Esophagus squamous epithelium (tissue), 5 donors: Measurements from ENCODE around the gene NFATC3. TPM values are rescaled to one million over a fixed set of nuclear protein-coding genes. Genes with fewer than 3 reads are reported as not detected.
"Not testable (repeated sequence)": the region's sequence is repeated elsewhere in the genome, so short reads cannot be mapped to it uniquely, and the experiment has no call there.

Experiments used
- DNase-seq: peaks from one replicate; lab custom pipeline; 2025; lab: John Stamatoyannopoulos, UW
- H3K27ac ChIP-seq, 4 donors: fragments of 200-600 bp; sonication (generic); one replicate each; pipeline ENCODE4 v1.5.1; 2016 to 2019; ENCODE audit warnings: mild to moderate bottlenecking in 1 of 4
- H3K27me3 ChIP-seq, 4 donors: fragments of 200-600 bp; sonication (generic); 1 replicate in 3 of 4; 2 replicates in 1 of 4; pipeline versions ENCODE4 v1.5.1 to v1.6.0; 2017 to 2021; ENCODE audit warnings: antibody characterized with exemption in 1 of 4
- H3K36me3 ChIP-seq, 3 donors: fragments of 200-600 bp; sonication (generic); one replicate each; pipeline ENCODE4 v1.5.1; 2016 to 2019
- H3K4me1 ChIP-seq, 3 donors: fragments of 200-600 bp; sonication (generic); one replicate each; pipeline ENCODE4 v1.5.1; 2017 to 2019
- H3K4me3 ChIP-seq, 4 donors: fragments of 200-600 bp; sonication (generic); 1 replicate in 3 of 4; 2 replicates in 1 of 4; pipeline ENCODE4 v1.5.1; 2016 to 2019; ENCODE audit warnings: mild to moderate bottlenecking in 2 of 4, moderate library complexity in 1 of 4
- H3K9me3 ChIP-seq, 3 donors: fragments of 200-600 bp; sonication (generic); one replicate each; pipeline ENCODE4 v1.5.1; 2016 to 2019
- CTCF ChIP-seq, 6 experiments: fragments of 450-650 bp in 4 of 6; fragments of 200-600 bp in 2 of 6; sonication (generic) in 2 of 6; IDR thresholded peaks; one replicate each; pipeline ENCODE4 v1.5.1; 2016 to 2019; ENCODE audit warnings: antibody characterized with exemption in 6 of 6, mild to moderate bottlenecking in 4 of 6, moderate library complexity in 4 of 6
- POLR2A ChIP-seq, 4 donors: fragments of 450-650 bp; IDR thresholded peaks; one replicate each; pipeline ENCODE4 v1.6.1; 2017; ENCODE audit warnings: antibody characterized with exemption in 4 of 4, mild to moderate bottlenecking in 4 of 4, moderate library complexity in 3 of 4
- WGBS, 2 donors: methylation state at CpG; one replicate each; pipeline ENCODE4 v1.1.5; 2018; 5-methylcytosine and 5-hydroxymethylcytosine counted together
- intact Hi-C: fragments of 100-400 bp; cut with DNase I; formaldehyde crosslinking; loops from one replicate; pipeline ENCODE4 v1.15.0; 2022
- total RNA-seq, 4 donors: library from RNA; depleted of rRNA; stranded (reverse); fragments of >200 nt; gene quantifications; one replicate each; pipeline ENCODE4 v1.1.0, GENCODE V29; 2016
- donor health status: DM: yes; HTN: yes; CAD: no.

Gene NFATC3
- total RNA-seq, 4 donors from 2014 or later: 18.6 to 30.9 (median 20.5) TPM

DNA sequence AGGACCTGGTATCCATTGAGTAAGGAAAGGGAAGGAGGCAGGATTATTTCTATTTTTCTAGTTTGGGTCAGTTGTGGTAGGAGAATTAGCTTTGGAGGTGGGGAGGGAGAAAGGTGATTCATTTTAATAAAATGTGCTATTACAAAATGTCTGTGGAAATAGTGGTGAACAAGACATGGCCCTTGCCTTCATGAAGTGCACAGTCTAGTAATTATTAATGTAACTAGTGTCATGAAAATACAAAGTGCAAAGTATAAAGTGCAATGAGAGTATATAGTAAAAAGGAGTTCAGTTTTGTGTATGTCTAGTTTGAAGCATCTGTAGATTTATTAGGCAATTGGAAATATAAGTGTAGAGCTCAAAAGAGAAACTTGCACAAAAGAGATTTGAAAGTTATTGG lies 11.9 kb downstream of the NFATC3 start:
- TF ChIP-seq CTCF (IDR thresholded peaks at IDR 0.05): no peak
- no peak for TF ChIP-seq POLR2A (IDR thresholded peaks at IDR 0.05)
- Histone ChIP-seq H3K27me3 (no peaks in the 10 kb centered on the region), H3K4me1 (peaks cover 4 to 30% (median 13%) of the 10 kb centered on the region in 3 donors), H3K9me3 (no peaks in the 10 kb centered on the region), H3K27ac (no peak overlapping the region), H3K4me3 (no peak overlapping the region), H3K36me3 (no peaks in the 10 kb centered on the region)
- intact Hi-C loops: no loop called here
- DNase-seq: no peak

DNA sequence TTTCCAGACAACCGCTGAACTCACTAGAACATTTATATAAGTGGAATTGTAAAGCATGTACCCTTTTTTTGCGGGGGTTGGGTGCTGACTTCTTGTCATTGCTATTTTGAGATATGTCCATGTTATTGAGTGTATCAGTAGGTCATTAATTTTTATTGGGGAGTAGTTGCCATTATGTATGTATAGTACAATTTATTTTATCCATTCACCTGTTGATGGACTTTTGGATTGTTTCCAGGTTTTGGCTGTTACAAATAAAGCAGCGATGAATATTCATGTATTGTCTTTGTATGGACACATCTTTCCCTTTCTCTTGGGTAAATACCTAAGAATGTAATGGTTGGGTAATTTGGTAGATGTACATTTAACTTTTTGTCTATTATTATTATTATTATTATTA lies 12.7 kb downstream of the NFATC3 start:
- H3K9me3 ChIP-seq: no peaks in the 10 kb centered on the region
- H3K4me3 ChIP-seq: no peak overlapping the region
- 91 to 92% methylated on average over 3 of the region's 3 CpGs for WGBS, 2 donors
- no peak overlapping the region for H3K27ac ChIP-seq
- TF ChIP-seq CTCF (IDR thresholded peaks at IDR 0.05): no peak
- TF ChIP-seq POLR2A (IDR thresholded peaks at IDR 0.05): no peak
- H3K4me1 ChIP-seq: peaks cover 0 to 22% (median 5%) of the 10 kb centered on the region in 3 donors
- H3K36me3 ChIP-seq: no peaks in the 10 kb centered on the region
- no peak for DNase-seq
- H3K27me3 ChIP-seq: no peaks in the 10 kb centered on the region
- intact Hi-C loops: no loop called here

DNA sequence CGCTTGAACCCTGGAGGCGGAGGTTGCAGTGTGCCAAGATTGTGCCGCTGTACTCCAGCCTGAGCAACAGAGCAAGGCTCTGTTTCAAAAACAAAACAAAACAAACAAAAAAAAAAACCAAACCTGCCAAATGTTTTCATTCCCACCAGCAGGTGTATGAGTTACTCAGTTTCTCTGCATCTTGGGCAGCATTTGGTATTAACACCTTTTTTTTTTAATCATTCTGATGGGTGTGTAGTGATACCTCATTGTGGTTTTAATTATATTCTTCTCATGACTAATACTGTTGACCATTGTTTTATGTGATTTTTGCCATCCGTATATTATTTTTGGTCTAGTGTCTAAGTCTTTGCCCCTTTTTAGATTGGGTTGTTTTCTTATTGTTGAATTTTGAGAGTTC lies 15.3 kb downstream of the NFATC3 start:
- DNase-seq: no peak
- TF ChIP-seq POLR2A (IDR thresholded peaks at IDR 0.05): no peak
- TF ChIP-seq CTCF (IDR thresholded peaks at IDR 0.05): no peak
- 60 to 62% methylated on average over 4 of the region's 4 CpGs for WGBS, 2 donors
- intact Hi-C loops: no loop called here
- Histone ChIP-seq H3K27ac (no peak overlapping the region), H3K36me3 (no peaks in the 10 kb centered on the region), H3K4me3 (no peak overlapping the region), H3K9me3 (peaks cover 0 to 5% (median 0%) of the 10 kb centered on the region in 3 donors), H3K27me3 (no peaks in the 10 kb centered on the region), H3K4me1 (no peaks in the 10 kb centered on the region)

GRCh38 chr16:68105611-68106010 lies 20.4 kb downstream of the NFATC3 start:
- Histone ChIP-seq H3K27ac (no peak overlapping the region), H3K36me3 (no peaks in the 10 kb centered on the region), H3K4me1 (peaks cover 0 to 9% (median 0%) of the 10 kb centered on the region in 3 donors), H3K4me3 (no peak overlapping the region), H3K27me3 (no peaks in the 10 kb centered on the region), H3K9me3 (peaks cover 0 to 34% (median 0%) of the 10 kb centered on the region in 3 donors)
- TF ChIP-seq POLR2A (IDR thresholded peaks at IDR 0.05) (no peak), CTCF (IDR thresholded peaks at IDR 0.05) (no peak)
- 91 to 100% methylated on average over 3 of the region's 3 CpGs for WGBS, 2 donors
- DNase-seq: no peak
- intact Hi-C loops: no loop called here

DNA sequence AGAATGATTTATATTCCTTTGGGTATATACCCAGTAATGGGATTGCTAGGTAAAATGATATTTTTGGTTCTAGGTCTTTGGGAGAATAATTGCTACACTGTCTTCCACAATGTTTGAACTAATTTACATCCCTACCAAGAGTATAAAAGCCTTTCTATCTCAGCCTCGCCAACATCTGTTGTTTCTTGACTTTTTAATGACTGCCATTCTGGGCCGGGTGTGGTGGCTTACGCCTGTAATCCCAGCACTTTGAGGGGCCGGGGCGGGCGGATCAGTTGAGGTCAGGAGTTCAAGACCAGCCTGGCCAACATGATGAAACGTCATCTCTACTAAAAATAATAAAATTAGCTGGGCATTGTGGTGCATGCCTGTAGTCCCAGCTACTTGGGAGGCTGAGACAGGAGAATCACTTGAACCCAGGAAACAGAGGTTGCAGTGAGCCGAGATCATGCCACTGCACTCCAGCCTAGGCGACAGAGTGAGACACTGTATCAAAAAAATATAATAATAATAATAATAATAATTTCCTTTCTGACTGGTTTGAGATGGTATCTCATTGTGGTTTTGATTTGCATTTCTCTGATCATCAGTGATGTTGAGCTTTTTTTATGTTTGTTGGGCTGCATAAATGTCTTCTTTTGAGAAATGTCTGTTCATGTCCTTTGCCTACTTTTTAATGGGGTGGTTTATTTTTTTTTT lies 22.2 kb downstream of the NFATC3 start:
- 74 to 76% methylated on average over 5 to 9 of the region's 9 CpGs for WGBS, 2 donors
- DNase-seq, H3K4me1 ChIP-seq, H3K27me3 ChIP-seq, H3K36me3 ChIP-seq, H3K27ac ChIP-seq, intact Hi-C loops, H3K4me3 ChIP-seq: not testable (repeated sequence)
- H3K9me3 ChIP-seq: peaks cover 0 to 42% (median 0%) of the 10 kb centered on the region in 3 donors

DNA sequence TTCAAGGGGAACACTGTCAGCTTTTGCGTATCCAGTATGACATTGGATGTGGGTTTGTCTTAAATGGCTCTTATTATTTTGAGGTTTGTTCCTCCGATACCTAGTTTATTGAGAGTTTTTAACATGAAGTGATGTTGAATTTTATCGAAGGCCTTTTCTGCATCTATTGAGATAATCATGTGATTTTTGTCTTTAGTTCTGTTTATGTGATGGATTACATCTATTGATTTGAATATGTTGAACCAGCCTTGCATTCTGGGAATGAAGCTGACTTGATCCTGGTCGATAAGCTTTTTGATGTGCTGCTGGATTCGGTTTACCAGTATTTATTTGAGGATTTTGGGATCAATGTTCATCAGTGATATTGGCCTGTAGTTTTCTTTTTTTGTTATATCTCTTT lies 24.0 kb downstream of the NFATC3 start:
- H3K27ac ChIP-seq, H3K4me3 ChIP-seq, intact Hi-C loops, H3K4me1 ChIP-seq, DNase-seq, H3K27me3 ChIP-seq, H3K36me3 ChIP-seq: not testable (repeated sequence)
- 97 to 98% methylated on average over 5 of the region's 5 CpGs for WGBS, 2 donors
- peaks cover 0 to 42% (median 0%) of the 10 kb centered on the region in 3 donors for H3K9me3 ChIP-seq

- H3K4me3 ChIP-seq, intact Hi-C loops, H3K27me3 ChIP-seq, H3K36me3 ChIP-seq, DNase-seq, H3K27ac ChIP-seq: not testable (repeated sequence)
- peaks cover 0 to 37% (median 0%) of the 10 kb centered on the region in 3 donors for H3K9me3 ChIP-seq
- 90 to 96% methylated on average over 2 of the region's 2 CpGs for WGBS, 2 donors
- peaks cover 0 to 13% (median 5%) of the 10 kb centered on the region in 3 donors for H3K4me1 ChIP-seq
These were observed 25.4 kb downstream of the NFATC3 start for GRCh38 chr16:68110611-68111010.
